Activated T-helper 2 cell treated with anti-CD3 and anti-CD28 coated beads, Interferon-gamma antibody, Interleukin-2, Interleukin-4, amounts not matched to agents 10 μg/mL and 5 μg/mL and 100 μg/mL, durations not matched to agents 14 hours and 24 hours and 36 hours (primary cell): ENCODE data around the gene ALS2. TPM values are rescaled to one million over a fixed set of nuclear protein-coding genes. Genes with fewer than 3 reads are reported as not detected.

Source experiments
- DNase-seq: peaks from one replicate; pipeline ENCODE4 v3.0.0; 2021; ENCODE audit warnings: low spot score
- H3K27ac Mint-ChIP-seq: one replicate; pipeline ENCODE4 v1.8.0; 2021; ENCODE audit warnings: mixed read lengths
- H3K27me3 Mint-ChIP-seq: one replicate; pipeline ENCODE4 v1.8.0; 2021; ENCODE audit warnings: low read depth, mixed read lengths
- H3K36me3 Mint-ChIP-seq: one replicate; pipeline ENCODE4 v1.8.0; 2021; ENCODE audit warnings: low read depth, mixed read lengths
- H3K4me1 Mint-ChIP-seq: one replicate; pipeline ENCODE4 v1.8.0; 2021; ENCODE audit warnings: low read depth, mixed read lengths
- H3K4me3 Mint-ChIP-seq: one replicate; pipeline ENCODE4 v1.8.0; 2021; ENCODE audit warnings: low read depth, mild to moderate bottlenecking, moderate library complexity, mixed read lengths
- H3K9me3 Mint-ChIP-seq: one replicate; pipeline ENCODE4 v1.8.0; 2021; ENCODE audit warnings: mixed read lengths
- intact Hi-C: fragments of 100-400 bp; cut with micrococcal nuclease; formaldehyde crosslinking; loops from one replicate; pipeline ENCODE4 v1.15.1; 2023
- total RNA-seq: library from RNA; stranded (reverse); gene quantifications from 2 replicates; pipeline ENCODE4 v1.2.3, GENCODE V29; 2022

Gene ALS2
- total RNA-seq, 1 donor from 2014 or later, result 11.3 TPM

DNA sequence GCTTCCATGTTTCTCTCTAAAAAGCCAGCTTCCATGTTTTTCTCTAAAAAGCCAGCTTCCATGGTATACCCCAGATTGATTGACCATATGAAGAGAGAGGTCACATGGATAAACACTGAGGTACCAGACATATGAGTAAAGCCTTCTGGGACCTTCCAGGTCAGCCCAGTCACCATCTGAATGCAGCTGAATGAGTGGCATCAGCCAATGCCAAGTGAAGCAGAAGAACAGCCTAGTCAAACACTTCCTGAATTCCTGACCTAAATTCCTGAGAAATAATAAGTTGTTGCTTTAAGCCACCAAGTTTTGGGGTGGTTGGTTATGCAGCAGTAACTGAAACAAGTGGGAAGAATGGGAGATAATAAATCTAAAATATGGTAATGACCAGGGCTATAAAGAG lies 5.7 kb upstream of the ALS2 start:
- intact Hi-C loops, result no loop called here
- Mint-ChIP-seq H3K4me3 (no peak overlapping the region), H3K36me3 (no peaks in the 10 kb centered on the region), H3K27me3 (peaks cover 22% of the 10 kb centered on the region), H3K27ac (no peak overlapping the region), H3K9me3 (no peaks in the 10 kb centered on the region), H3K4me1 (peaks cover 8% of the 10 kb centered on the region)
- DNase-seq, result no peak

GRCh38 chr2:201785135-201785534 lies 4.4 kb upstream of the ALS2 start:
- Mint-ChIP-seq H3K9me3 (no peaks in the 10 kb centered on the region), H3K27ac (no peak overlapping the region), H3K27me3 (peaks cover 21% of the 10 kb centered on the region), H3K4me1 (peaks cover 10% of the 10 kb centered on the region), H3K4me3 (no peak overlapping the region), H3K36me3 (no peaks in the 10 kb centered on the region)
- no peak for DNase-seq
- intact Hi-C loops, result no loop called here

DNA sequence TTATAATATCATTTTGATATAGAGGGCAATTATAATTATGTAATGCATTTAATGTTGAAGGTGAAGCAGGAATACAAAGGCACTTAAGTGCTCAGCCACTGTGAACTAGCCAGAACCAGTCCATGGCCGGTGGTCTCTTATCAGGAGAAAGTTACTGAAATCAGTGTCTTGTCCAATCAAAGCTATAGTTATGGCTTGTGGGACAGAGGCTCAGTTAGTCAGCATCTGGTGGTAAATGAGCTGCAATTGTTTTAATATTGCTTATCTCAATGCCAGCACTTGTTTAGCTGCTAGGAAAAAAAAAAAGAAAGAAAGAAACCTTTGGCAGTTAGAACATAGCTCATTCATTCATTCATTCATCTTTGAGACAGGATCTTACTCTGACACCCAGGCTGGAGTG lies 3.8 kb upstream of the ALS2 start:
- H3K27me3 Mint-ChIP-seq, result peaks cover 19% of the 10 kb centered on the region
- H3K9me3 Mint-ChIP-seq, result no peaks in the 10 kb centered on the region
- no peak overlapping the region for H3K27ac Mint-ChIP-seq
- peaks cover 15% of the 10 kb centered on the region for H3K4me1 Mint-ChIP-seq
- H3K4me3 Mint-ChIP-seq, result no peak overlapping the region
- intact Hi-C loops, result loop anchor here (5.0 kb wide), 1 partner anchor 547 kb away; no protein-coding TSS in a partner anchor
- no peaks in the 10 kb centered on the region for H3K36me3 Mint-ChIP-seq
- DNase-seq, result no peak

GRCh38 chr2:201781557-201782051 lies 871 bp upstream of the ALS2 start:
- Mint-ChIP-seq H3K4me1 (peaks cover 19% of the 10 kb centered on the region), H3K27ac (peak overlapping the region; percentile 95), H3K9me3 (no peaks in the 10 kb centered on the region), H3K27me3 (peaks cover 11% of the 10 kb centered on the region), H3K36me3 (no peaks in the 10 kb centered on the region), H3K4me3 (peak overlapping the region; percentile 97)
- no peak for DNase-seq
- intact Hi-C loops, result loop anchor here (2.0 to 5.0 kb wide), 4 partner anchors 139 to 595 kb away; partner anchors contain the start of genes BMPR2, STRADB, TMEM237 and TRAK2

GRCh38 chr2:201779901-201780673 lies 646 bp downstream of the ALS2 start:
- H3K4me1 Mint-ChIP-seq, result peaks cover 19% of the 10 kb centered on the region
- H3K4me3 Mint-ChIP-seq, result peak overlapping the region; percentile 97
- H3K36me3 Mint-ChIP-seq, result no peaks in the 10 kb centered on the region
- H3K9me3 Mint-ChIP-seq, result no peaks in the 10 kb centered on the region
- peak overlapping the region; percentile 63 for H3K27ac Mint-ChIP-seq
- DNase-seq, result no peak
- H3K27me3 Mint-ChIP-seq, result peaks cover 11% of the 10 kb centered on the region
- intact Hi-C loops, result loop anchor here (2.0 to 5.0 kb wide), 4 partner anchors 137 to 597 kb away; partner anchors contain the start of genes BMPR2, STRADB, TMEM237 and TRAK2

DNA sequence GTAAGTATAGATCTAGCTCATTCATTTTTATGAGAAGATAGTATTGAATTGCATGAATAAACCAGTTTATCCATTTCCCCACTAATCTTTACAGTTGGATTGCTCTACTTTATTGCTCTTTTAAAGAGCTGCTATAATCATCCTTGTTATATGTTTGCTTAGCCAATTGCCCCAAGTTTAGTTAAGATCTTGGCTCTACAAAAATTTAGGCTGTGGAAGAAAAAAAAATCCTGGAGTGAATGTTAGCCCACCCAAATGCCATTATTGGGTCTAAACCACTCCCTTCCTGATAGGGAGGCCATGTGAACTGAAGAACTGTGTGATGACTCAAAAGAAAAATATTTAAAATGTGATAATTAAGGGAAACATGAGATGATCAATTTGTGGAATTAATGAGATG lies 2.9 kb downstream of the ALS2 start:
- no peaks in the 10 kb centered on the region for H3K9me3 Mint-ChIP-seq
- peaks cover 30% of the 10 kb centered on the region for H3K4me1 Mint-ChIP-seq
- H3K4me3 Mint-ChIP-seq, result no peak overlapping the region
- H3K36me3 Mint-ChIP-seq, result no peaks in the 10 kb centered on the region
- no peak overlapping the region for H3K27ac Mint-ChIP-seq
- intact Hi-C loops, result no loop called here
- no peak for DNase-seq
- peaks cover 7% of the 10 kb centered on the region for H3K27me3 Mint-ChIP-seq

DNA sequence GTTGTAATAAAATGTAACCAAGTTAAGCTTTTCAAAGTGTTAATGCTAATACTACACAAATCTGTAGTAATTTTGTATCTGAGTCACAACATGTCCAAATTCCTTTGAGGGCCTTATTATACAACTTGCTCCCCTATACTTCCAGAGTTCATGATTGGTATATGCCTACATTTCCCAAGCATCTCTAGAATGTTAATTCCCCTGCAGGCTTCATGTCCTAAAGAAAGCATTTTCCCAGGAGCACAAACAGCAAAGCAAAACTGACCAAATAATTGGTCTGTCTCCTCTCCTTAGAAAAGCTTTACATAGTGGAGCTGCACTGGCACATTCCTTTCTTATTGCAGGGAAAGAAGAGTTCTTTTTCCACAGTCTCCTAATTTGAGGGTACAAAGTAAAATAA lies 3.7 kb downstream of the ALS2 start:
- H3K36me3 Mint-ChIP-seq, result no peaks in the 10 kb centered on the region
- H3K27me3 Mint-ChIP-seq, result peaks cover 3% of the 10 kb centered on the region
- H3K27ac Mint-ChIP-seq, result no peak overlapping the region
- no peaks in the 10 kb centered on the region for H3K9me3 Mint-ChIP-seq
- H3K4me3 Mint-ChIP-seq, result no peak overlapping the region
- intact Hi-C loops, result no loop called here
- DNase-seq, result no peak
- H3K4me1 Mint-ChIP-seq, result peaks cover 30% of the 10 kb centered on the region

DNA sequence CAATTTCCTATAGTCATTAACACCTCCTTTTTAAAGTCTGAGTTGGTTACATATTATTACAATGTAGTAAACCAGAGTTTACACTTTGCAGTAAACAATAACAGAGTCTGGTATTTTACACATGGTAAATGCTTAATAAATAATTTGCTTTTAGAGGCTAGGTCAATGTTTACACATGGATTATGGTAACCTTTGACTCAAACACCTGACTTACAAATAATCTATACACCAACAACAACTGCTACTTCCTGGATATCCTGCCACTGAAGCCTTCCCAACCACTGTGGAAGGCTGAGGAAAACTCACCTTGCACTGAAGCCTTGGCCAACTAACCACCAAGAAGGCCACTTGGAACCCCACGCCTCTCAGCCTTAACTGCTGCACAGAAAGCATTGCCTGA lies 5.4 kb downstream of the ALS2 start:
- H3K4me3 Mint-ChIP-seq, result no peak overlapping the region
- H3K9me3 Mint-ChIP-seq, result no peaks in the 10 kb centered on the region
- H3K27me3 Mint-ChIP-seq, result peaks cover 1% of the 10 kb centered on the region
- intact Hi-C loops, result no loop called here
- no peak for DNase-seq
- H3K27ac Mint-ChIP-seq, result no peak overlapping the region
- H3K4me1 Mint-ChIP-seq, result peaks cover 24% of the 10 kb centered on the region
- no peaks in the 10 kb centered on the region for H3K36me3 Mint-ChIP-seq

- no peaks in the 10 kb centered on the region for H3K36me3 Mint-ChIP-seq
- intact Hi-C loops, result no loop called here
These were observed 6.2 kb downstream of the ALS2 start for GRCh38 chr2:201774546-201774945.

DNA sequence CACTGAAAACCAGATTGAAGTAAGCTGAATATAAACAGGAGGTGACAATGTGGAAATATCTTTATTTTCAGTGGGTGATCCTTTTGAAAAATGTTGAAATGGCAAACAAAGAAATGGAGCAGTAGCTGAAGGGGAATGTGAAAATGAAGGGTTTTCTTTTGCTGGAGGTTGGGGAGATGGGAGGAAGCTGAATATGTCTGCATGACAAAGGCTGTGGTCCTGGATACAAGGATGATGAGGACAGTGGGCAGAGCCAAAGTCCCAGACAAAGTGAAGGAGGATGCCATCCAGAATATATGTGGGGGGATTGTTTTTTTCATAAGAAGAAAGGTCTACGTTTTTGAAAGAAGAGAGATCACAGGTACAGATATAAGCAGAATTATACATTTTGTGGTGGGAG lies 6.7 kb downstream of the ALS2 start:
- Mint-ChIP-seq H3K36me3 (no peaks in the 10 kb centered on the region), H3K27me3 (peaks cover 1% of the 10 kb centered on the region), H3K27ac (no peak overlapping the region), H3K4me3 (no peak overlapping the region), H3K4me1 (peaks cover 16% of the 10 kb centered on the region), H3K9me3 (no peaks in the 10 kb centered on the region)
- intact Hi-C loops, result no loop called here
- no peak for DNase-seq

More at GRCh38 chr2:201774546-201774945, 6.2 kb downstream of the ALS2 start:
- H3K27me3 Mint-ChIP-seq, result peaks cover 1% of the 10 kb centered on the region
- peaks cover 18% of the 10 kb centered on the region for H3K4me1 Mint-ChIP-seq
- no peak for DNase-seq
- H3K4me3 Mint-ChIP-seq, result no peak overlapping the region
- H3K27ac Mint-ChIP-seq, result no peak overlapping the region
- no peaks in the 10 kb centered on the region for H3K9me3 Mint-ChIP-seq

DNA sequence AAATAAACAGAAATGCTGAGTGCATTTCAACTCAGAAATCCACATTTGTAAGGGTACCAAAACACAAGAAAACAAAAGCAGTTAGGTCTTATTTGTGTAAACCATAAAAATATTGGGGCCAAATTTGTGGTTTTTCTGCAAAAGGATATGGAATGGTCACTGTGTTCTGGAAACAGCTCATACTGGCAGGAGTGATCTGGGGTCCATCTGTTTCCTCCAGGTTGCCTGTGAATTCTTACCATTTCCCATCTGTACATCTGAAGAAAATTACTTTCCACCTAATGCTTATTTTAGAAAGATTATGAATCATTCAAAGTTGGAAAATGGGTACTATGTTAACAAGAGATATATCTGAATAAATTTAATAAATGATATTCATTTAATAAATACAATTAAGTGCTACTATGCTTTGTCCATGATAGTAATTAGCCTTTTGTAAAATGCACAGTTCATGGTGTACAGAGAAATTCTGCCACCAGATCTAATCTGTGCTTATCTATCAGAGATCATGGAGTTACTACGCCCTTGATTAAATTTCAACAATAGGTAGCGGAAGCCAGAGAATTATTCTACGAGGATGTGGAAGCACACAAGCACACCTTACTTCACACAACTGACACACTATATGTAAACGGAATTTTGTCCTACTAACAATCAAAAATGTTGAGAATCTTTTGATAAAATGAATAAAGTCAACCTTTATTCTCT lies 10.9 kb downstream of the ALS2 start:
- no peaks in the 10 kb centered on the region for H3K27me3 Mint-ChIP-seq
- no peak overlapping the region for H3K4me3 Mint-ChIP-seq
- H3K9me3 Mint-ChIP-seq, result no peaks in the 10 kb centered on the region
- peaks cover 10% of the 10 kb centered on the region for H3K4me1 Mint-ChIP-seq
- H3K36me3 Mint-ChIP-seq, result peaks cover 3% of the 10 kb centered on the region
- intact Hi-C loops, result no loop called here
- no peak for DNase-seq
- no peak overlapping the region for H3K27ac Mint-ChIP-seq

GRCh38 chr2:201768918-201769317 lies 11.8 kb downstream of the ALS2 start:
- DNase-seq, result no peak
- Mint-ChIP-seq H3K27me3 (no peaks in the 10 kb centered on the region), H3K4me1 (peaks cover 4% of the 10 kb centered on the region), H3K27ac (no peak overlapping the region), H3K4me3 (no peak overlapping the region), H3K36me3 (peaks cover 3% of the 10 kb centered on the region), H3K9me3 (no peaks in the 10 kb centered on the region)
- intact Hi-C loops, result no loop called here

GRCh38 chr2:201765799-201766198 lies 14.9 kb downstream of the ALS2 start:
- no peak for DNase-seq
- Mint-ChIP-seq H3K4me3 (no peak overlapping the region), H3K9me3 (no peaks in the 10 kb centered on the region), H3K27ac (no peak overlapping the region), H3K27me3 (no peaks in the 10 kb centered on the region), H3K4me1 (no peaks in the 10 kb centered on the region), H3K36me3 (peaks cover 7% of the 10 kb centered on the region)
- intact Hi-C loops, result no loop called here
